Vagina (tissue), 2 donors: ENCODE data around the gene MAP1LC3B.

Experiments
- CTCF ChIP-seq, 3 experiments: fragments of 450-650 bp in 2 of 3; fragments of 200-600 bp in 1 of 3; sonication (generic) in 1 of 3; IDR thresholded peaks; one replicate each; pipeline ENCODE4 v1.5.1; 2017 to 2019; ENCODE audit warnings: antibody characterized with exemption in 3 of 3, mild to moderate bottlenecking in 2 of 3, moderate library complexity in 2 of 3
- POLR2A ChIP-seq, 2 donors: fragments of 450-650 bp; IDR thresholded peaks; one replicate each; pipeline ENCODE4 v1.6.1; 2017; ENCODE audit warnings: antibody characterized with exemption in 2 of 2, mild to moderate bottlenecking in 2 of 2, moderate library complexity in 2 of 2

GRCh38 chr16:87437911-87438610 lies 45.9 kb downstream of the MAP1LC3B start:
- TF ChIP-seq CTCF (IDR thresholded peaks at IDR 0.05) (no peak), POLR2A (IDR thresholded peaks at IDR 0.05) (no peak)
